SH-SY5Y (cell line): ENCODE data around the gene MOV10L1.

Source experiments
- GATA2 ChIP-seq: IDR thresholded peaks from 2 replicates; pipeline ENCODE4 v1.6.1; 2011; ENCODE audit warnings: mild to moderate bottlenecking, low read depth, low read length
- GATA3 ChIP-seq: IDR thresholded peaks from 2 replicates; pipeline ENCODE4 v1.6.1; 2011; ENCODE audit warnings: low read depth, mild to moderate bottlenecking, low read length, moderate library complexity

The MOV10L1 gene

GRCh38 chr22:50089682-50090411 lies at the start of gene MOV10L1:
MOV10L1 (plus strand) TSS chr22:50090006; CDS start chr22:50090089, 83 bp downstream.
- TF ChIP-seq GATA2 (no peak), GATA3 (no peak)

- no peak for TF ChIP-seq GATA3
- no peak for TF ChIP-seq GATA2
These were observed 49.1 kb upstream of the MOV10L1 start for GRCh38 chr22:50040717-50041116.

- TF ChIP-seq GATA3 = no peak
- TF ChIP-seq GATA2 = no peak
These were observed 48.3 kb upstream of the MOV10L1 start for GRCh38 chr22:50041361-50042065.

GRCh38 chr22:50044485-50045118 lies 45.2 kb upstream of the MOV10L1 start:
- TF ChIP-seq GATA3 = no peak
- TF ChIP-seq GATA2 = no peak

GRCh38 chr22:50045211-50046018 lies 44.4 kb upstream of the MOV10L1 start:
- no peak for TF ChIP-seq GATA2
- no peak for TF ChIP-seq GATA3

- no peak for TF ChIP-seq GATA2
- no peak for TF ChIP-seq GATA3
These were observed 43.8 kb upstream of the MOV10L1 start for GRCh38 chr22:50046019-50046415.

GRCh38 chr22:50046481-50047245 lies 43.1 kb upstream of the MOV10L1 start:
- no peak for TF ChIP-seq GATA3
- no peak for TF ChIP-seq GATA2

- no peak for TF ChIP-seq GATA3
- TF ChIP-seq GATA2 = no peak
These were observed 42.5 kb upstream of the MOV10L1 start for GRCh38 chr22:50047346-50047745.

- TF ChIP-seq GATA2 (no peak), GATA3 (no peak)
These were observed 41.6 kb upstream of the MOV10L1 start for GRCh38 chr22:50048061-50048765.

GRCh38 chr22:50048836-50049235 lies 41.0 kb upstream of the MOV10L1 start:
- TF ChIP-seq GATA2 = no peak
- TF ChIP-seq GATA3 = no peak

GRCh38 chr22:50049299-50050195 lies 40.3 kb upstream of the MOV10L1 start:
- TF ChIP-seq GATA2 (no peak), GATA3 (no peak)

- TF ChIP-seq GATA3 (no peak), GATA2 (no peak)
These were observed 37.9 kb upstream of the MOV10L1 start for GRCh38 chr22:50051930-50052329.

- no peak for TF ChIP-seq GATA2
- TF ChIP-seq GATA3 = no peak
These were observed 35.9 kb upstream of the MOV10L1 start for GRCh38 chr22:50053861-50054260.
